ENCODE measurements around the gene C12orf42. TPM values are rescaled to one million over a fixed set of nuclear protein-coding genes. Genes with fewer than 3 reads are reported as not detected.

The C12orf42 gene
- total and polyA plus RNA-seq, 9 donors = not detected

GRCh38 chr12:103382119-103382518 is 113.6 kb downstream of the C12orf42 start:
- Histone ChIP-seq H3K27ac (no peak overlapping the region), H3K9me3 (no peaks in the 10 kb centered on the region), H3K4me3 (no peak overlapping the region), H3K4me1 (ENCODE audit: insufficient read depth) (no peaks in the 10 kb centered on the region), H3K36me3 (no peaks in the 10 kb centered on the region), H3K27me3 (no peaks in the 10 kb centered on the region)
- TF ChIP-seq POLR2A (IDR thresholded peaks at IDR 0.05) (no peak), CTCF (IDR thresholded peaks at IDR 0.05) (no peak), EP300 (IDR thresholded peaks at IDR 0.05) (no peak)
- intact Hi-C loops (cut with DNase I) = no loop called here
- WGBS, 3 donors = 79 to 89% (median 85%) methylated on average over 2 of the region's 2 CpGs
- DNase-seq = no peak

GRCh38 chr12:103379670-103380069 is 116.1 kb downstream of the C12orf42 start:
- no peak for TF ChIP-seq POLR2A (IDR thresholded peaks at IDR 0.05)
- Histone ChIP-seq H3K4me1 (ENCODE audit: insufficient read depth) (no peaks in the 10 kb centered on the region), H3K27ac (no peak overlapping the region), H3K4me3 (no peak overlapping the region), H3K36me3 (no peaks in the 10 kb centered on the region), H3K27me3 (no peaks in the 10 kb centered on the region), H3K9me3 (no peaks in the 10 kb centered on the region)
- WGBS, 3 donors = 42 to 56% (median 45%) methylated on average over 6 of the region's 6 CpGs
- DNase-seq = no peak
- intact Hi-C loops (cut with DNase I) = no loop called here

GRCh38 chr12:103373088-103373523 is 122.7 kb downstream of the C12orf42 start:
- H3K4me3 ChIP-seq = no peak overlapping the region
- 53 to 73% (median 67%) methylated on average over 4 of the region's 4 CpGs for WGBS, 3 donors
- H3K27me3 ChIP-seq = no peaks in the 10 kb centered on the region
- intact Hi-C loops (cut with DNase I) = no loop called here
- no peaks in the 10 kb centered on the region for H3K4me1 ChIP-seq (ENCODE audit: insufficient read depth)
- H3K9me3 ChIP-seq = no peaks in the 10 kb centered on the region
- H3K36me3 ChIP-seq = no peaks in the 10 kb centered on the region
- H3K27ac ChIP-seq = no peak overlapping the region
- no peak for DNase-seq
- no peak for TF ChIP-seq POLR2A (IDR thresholded peaks at IDR 0.05)
- no peak for TF ChIP-seq EP300 (IDR thresholded peaks at IDR 0.05)
- no peak for TF ChIP-seq CTCF (IDR thresholded peaks at IDR 0.05)

GRCh38 chr12:103369929-103370328 is 125.8 kb downstream of the C12orf42 start:
- DNase-seq = no peak
- no peak for TF ChIP-seq CTCF (IDR thresholded peaks at IDR 0.05)
- TF ChIP-seq EP300 (IDR thresholded peaks at IDR 0.05) = no peak
- TF ChIP-seq POLR2A (IDR thresholded peaks at IDR 0.05) = no peak
- intact Hi-C loops (cut with DNase I) = no loop called here
- H3K27me3 ChIP-seq = no peaks in the 10 kb centered on the region
- H3K36me3 ChIP-seq = no peaks in the 10 kb centered on the region
- no peak overlapping the region for H3K4me3 ChIP-seq
- 89 to 94% (median 90%) methylated on average over 1 of the region's 1 CpG for WGBS, 3 donors
- no peaks in the 10 kb centered on the region for H3K9me3 ChIP-seq
- no peak overlapping the region for H3K27ac ChIP-seq
- H3K4me1 ChIP-seq (ENCODE audit: insufficient read depth) = no peaks in the 10 kb centered on the region

GRCh38 chr12:103368167-103368566 is 127.6 kb downstream of the C12orf42 start:
- intact Hi-C loops (cut with DNase I) = no loop called here
- Histone ChIP-seq H3K36me3 (no peaks in the 10 kb centered on the region), H3K4me3 (no peak overlapping the region), H3K9me3 (no peaks in the 10 kb centered on the region), H3K27ac (no peak overlapping the region), H3K4me1 (ENCODE audit: insufficient read depth) (no peaks in the 10 kb centered on the region), H3K27me3 (no peaks in the 10 kb centered on the region)
- WGBS, 3 donors = 84 to 92% (median 89%) methylated on average over 1 of the region's 1 CpG
- TF ChIP-seq POLR2A (IDR thresholded peaks at IDR 0.05) = no peak
- TF ChIP-seq CTCF (IDR thresholded peaks at IDR 0.05) = no peak
- TF ChIP-seq EP300 (IDR thresholded peaks at IDR 0.05) = no peak
- no peak for DNase-seq
